ENCODE results near the gene DAP.

DNA sequence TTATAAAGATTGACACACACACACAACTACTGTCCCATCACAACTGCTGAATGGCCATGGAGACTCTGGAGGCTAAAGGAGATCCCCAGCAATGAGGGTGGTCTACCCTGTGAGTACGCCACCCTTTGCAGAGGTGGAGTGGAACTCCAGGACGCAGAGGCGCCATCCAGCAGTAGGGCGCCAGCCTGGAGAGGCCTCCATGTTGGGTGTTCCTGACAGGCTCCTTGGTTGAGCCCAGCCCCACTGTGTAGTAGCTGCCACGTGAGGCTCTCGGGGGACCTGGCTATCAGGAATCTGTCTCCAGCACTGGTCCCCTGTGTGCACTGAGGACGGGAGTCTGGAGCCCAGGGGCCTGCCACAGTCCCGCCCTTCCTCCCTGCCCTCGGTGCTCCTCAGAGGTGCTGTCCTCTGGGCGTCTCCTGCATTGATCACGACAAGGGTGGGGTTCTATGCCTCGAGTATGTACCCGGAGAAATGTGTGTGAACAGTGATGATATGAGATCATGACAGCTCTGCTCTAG, 72.3 kb downstream of the DAP start:
- TF ChIP-seq, protein P1, sequence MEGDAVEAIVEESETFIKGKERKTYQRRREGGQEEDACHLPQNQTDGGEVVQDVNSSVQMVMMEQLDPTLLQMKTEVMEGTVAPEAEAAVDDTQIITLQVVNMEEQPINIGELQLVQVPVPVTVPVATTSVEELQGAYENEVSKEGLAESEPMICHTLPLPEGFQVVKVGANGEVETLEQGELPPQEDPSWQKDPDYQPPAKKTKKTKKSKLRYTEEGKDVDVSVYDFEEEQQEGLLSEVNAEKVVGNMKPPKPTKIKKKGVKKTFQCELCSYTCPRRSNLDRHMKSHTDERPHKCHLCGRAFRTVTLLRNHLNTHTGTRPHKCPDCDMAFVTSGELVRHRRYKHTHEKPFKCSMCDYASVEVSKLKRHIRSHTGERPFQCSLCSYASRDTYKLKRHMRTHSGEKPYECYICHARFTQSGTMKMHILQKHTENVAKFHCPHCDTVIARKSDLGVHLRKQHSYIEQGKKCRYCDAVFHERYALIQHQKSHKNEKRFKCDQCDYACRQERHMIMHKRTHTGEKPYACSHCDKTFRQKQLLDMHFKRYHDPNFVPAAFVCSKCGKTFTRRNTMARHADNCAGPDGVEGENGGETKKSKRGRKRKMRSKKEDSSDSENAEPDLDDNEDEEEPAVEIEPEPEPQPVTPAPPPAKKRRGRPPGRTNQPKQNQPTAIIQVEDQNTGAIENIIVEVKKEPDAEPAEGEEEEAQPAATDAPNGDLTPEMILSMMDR (IDR thresholded peaks at IDR 0.05): no peak
- TF ChIP-seq POLR2A (IDR thresholded peaks at IDR 0.05): no peak
